Testis (tissue), 5 donors: ENCODE results near the gene LRRC19. TPM values are rescaled to one million over a fixed set of nuclear protein-coding genes. Genes with fewer than 3 reads are reported as not detected.

Experiments
- DNase-seq: peaks from one replicate; pipeline ENCODE4 v3.0.0-alpha.2; 2019
- H3K27ac ChIP-seq, 2 donors: fragments of 200-600 bp; sonication (generic); one replicate each; pipeline ENCODE4 v1.5.1; 2019
- H3K27me3 ChIP-seq: fragments of 200-600 bp; sonication (generic); one replicate; pipeline ENCODE4 v1.5.1; 2019
- H3K36me3 ChIP-seq: fragments of 200-600 bp; sonication (generic); one replicate; pipeline ENCODE4 v1.5.1; 2017; ENCODE audit warnings: low read depth; ENCODE audit errors: missing control alignments
- H3K4me1 ChIP-seq: fragments of 200-600 bp; sonication (generic); one replicate; pipeline ENCODE4 v1.5.1; 2019
- H3K4me3 ChIP-seq, 2 donors: fragments of 200-600 bp; sonication (generic); one replicate each; pipeline ENCODE4 v1.5.1; 2017 to 2019
- H3K9me3 ChIP-seq: fragments of 200-600 bp; sonication (generic); one replicate; pipeline ENCODE4 v1.5.1; 2017
- POLR2A ChIP-seq: fragments of 450-650 bp; IDR thresholded peaks from one replicate; pipeline ENCODE4 v1.6.1; 2017; ENCODE audit warnings: antibody characterized with exemption, mild to moderate bottlenecking, moderate library complexity
- WGBS, 2 donors: methylation state at CpG; one replicate each; pipeline ENCODE4 v1.1.5; 2018; 5-methylcytosine and 5-hydroxymethylcytosine counted together
- intact Hi-C: fragments of 100-400 bp; cut with DNase I; formaldehyde crosslinking; loops from one replicate; pipeline ENCODE4 v1.15.1; 2023; ENCODE audit warnings: low total_unique reads
- long read RNA-seq, 2 donors: transcript quantifications; one replicate each; lab custom pipeline, GENCODE V29; 2026
- polyA plus RNA-seq: library from polyadenylated mRNA; stranded (reverse); fragments of 350-450 nt; fragmentation: Illumina TruSeq; extraction: RNeasy Lipid Tissue Mini Kit (QIAGEN cat#74804); gene quantifications from one replicate; pipeline ENCODE4 v1.2.3, GENCODE V29; 2014; ENCODE audit warnings: low read depth, low replicate concordance; ENCODE audit not compliant: insufficient read depth
- total RNA-seq, 2 donors: library from RNA; depleted of rRNA; stranded (reverse); fragments of >200 nt; gene quantifications; one replicate each; pipeline ENCODE4 v1.2.3, GENCODE V29; 2016
- TF ChIP-seq, protein P1 (sequence below), 3 experiments: fragments of 450-650 bp in 2 of 3; fragments of 200-600 bp in 1 of 3; sonication (generic) in 1 of 3; IDR thresholded peaks; one replicate each; pipeline ENCODE4 v1.5.1; 2016 to 2019; ENCODE audit warnings: antibody characterized with exemption in 3 of 3, mild to moderate bottlenecking in 2 of 3, moderate library complexity in 1 of 3

The LRRC19 gene, protein sequence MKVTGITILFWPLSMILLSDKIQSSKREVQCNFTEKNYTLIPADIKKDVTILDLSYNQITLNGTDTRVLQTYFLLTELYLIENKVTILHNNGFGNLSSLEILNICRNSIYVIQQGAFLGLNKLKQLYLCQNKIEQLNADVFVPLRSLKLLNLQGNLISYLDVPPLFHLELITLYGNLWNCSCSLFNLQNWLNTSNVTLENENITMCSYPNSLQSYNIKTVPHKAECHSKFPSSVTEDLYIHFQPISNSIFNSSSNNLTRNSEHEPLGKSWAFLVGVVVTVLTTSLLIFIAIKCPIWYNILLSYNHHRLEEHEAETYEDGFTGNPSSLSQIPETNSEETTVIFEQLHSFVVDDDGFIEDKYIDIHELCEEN
- total RNA-seq (under 1 TPM in 1 of 2 donors, not detected in 1; 0.08 TPM), polyA plus RNA-seq (0.38 TPM)
- long read RNA-seq, donor 1: 0 reads
- long read RNA-seq, donor 2: 0 reads

DNA sequence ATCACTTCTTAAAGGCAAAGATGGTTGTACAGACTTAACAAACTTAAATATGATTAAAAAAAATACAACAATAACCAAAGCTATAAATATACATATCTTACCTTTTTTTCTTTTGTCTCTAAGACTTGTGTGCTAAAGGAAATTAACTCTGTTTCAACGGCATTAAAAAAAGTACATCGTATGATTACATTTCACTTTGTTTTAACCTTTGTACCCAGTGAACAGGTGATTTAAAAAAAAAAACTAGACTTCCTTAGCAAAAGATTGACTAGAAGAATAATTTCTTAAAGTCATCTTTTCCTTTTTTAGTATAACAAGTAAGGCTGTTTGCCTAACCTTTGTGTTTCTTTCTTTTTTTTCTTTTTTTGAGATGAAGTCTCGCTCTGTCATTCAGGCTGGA, at the start of gene LRRC19:
Gene LRRC19, minus strand, starts transcription at position 182 of the 400 bp plus-strand sequence. CDS start 5,978 bp downstream, outside the sequence.
- TF ChIP-seq, protein P1, sequence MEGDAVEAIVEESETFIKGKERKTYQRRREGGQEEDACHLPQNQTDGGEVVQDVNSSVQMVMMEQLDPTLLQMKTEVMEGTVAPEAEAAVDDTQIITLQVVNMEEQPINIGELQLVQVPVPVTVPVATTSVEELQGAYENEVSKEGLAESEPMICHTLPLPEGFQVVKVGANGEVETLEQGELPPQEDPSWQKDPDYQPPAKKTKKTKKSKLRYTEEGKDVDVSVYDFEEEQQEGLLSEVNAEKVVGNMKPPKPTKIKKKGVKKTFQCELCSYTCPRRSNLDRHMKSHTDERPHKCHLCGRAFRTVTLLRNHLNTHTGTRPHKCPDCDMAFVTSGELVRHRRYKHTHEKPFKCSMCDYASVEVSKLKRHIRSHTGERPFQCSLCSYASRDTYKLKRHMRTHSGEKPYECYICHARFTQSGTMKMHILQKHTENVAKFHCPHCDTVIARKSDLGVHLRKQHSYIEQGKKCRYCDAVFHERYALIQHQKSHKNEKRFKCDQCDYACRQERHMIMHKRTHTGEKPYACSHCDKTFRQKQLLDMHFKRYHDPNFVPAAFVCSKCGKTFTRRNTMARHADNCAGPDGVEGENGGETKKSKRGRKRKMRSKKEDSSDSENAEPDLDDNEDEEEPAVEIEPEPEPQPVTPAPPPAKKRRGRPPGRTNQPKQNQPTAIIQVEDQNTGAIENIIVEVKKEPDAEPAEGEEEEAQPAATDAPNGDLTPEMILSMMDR (IDR thresholded peaks at IDR 0.05): no peak
- no peak for TF ChIP-seq POLR2A
- Histone ChIP-seq H3K9me3 (no peaks in the 10 kb centered on the region), H3K4me1 (no peaks in the 10 kb centered on the region), H3K36me3 (no peaks in the 10 kb centered on the region), H3K4me3 (no peak within 1 kb of the TSS), H3K27me3 (no peaks in the 10 kb centered on the region), H3K27ac (no peak within 1 kb of the TSS)
- intact Hi-C loops: no loop called here
- 89 to 96% methylated on average over 3 of the region's 3 CpGs for WGBS, 2 donors
- no peak for DNase-seq

DNA sequence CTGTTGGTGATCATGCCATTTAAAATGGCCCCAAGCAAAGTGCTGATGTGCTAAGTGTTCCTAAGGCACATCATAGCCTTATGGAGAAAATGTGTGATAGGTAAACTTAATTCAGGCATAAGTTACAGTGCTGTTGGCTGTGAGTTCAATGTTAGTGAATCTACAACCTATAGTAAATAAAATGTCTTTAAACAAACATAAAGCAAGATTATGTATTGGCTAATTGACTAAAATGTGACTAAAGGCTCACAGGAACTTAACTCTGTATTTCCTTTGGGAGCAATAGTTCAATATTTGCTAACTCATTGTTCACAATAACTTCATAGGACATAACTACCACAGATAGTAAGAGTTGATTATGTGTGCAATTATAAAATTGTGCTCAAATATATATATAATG, 49.4 kb upstream of the LRRC19 start:
- Histone ChIP-seq H3K4me3 (no peak overlapping the region), H3K36me3 (no peaks in the 10 kb centered on the region), H3K27ac (no peak overlapping the region), H3K4me1 (no peaks in the 10 kb centered on the region), H3K9me3 (no peaks in the 10 kb centered on the region), H3K27me3 (no peaks in the 10 kb centered on the region)
- DNase-seq: no peak
- TF ChIP-seq POLR2A: no peak
- TF ChIP-seq, protein P1 (IDR thresholded peaks at IDR 0.05): no peak
- intact Hi-C loops: no loop called here

DNA sequence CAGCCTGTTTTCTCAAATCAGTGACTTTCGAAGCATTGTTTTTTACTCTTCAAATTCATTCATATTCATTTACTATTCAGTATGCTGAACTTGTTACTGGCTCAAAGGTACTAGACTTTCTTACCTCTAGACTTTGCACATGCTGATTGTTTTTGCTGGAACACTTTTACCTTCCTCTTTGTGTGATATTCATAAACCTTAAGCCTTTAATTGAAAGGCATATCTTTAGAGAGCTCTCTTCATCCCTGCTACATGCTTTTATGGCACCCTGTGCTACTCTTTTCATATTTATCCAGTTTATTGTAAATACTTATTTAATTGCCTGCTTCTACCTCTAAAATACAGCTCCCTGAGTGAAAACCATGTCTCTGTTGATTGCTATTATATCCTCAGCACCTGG, 48.7 kb upstream of the LRRC19 start:
- DNase-seq: no peak
- H3K36me3 ChIP-seq: no peaks in the 10 kb centered on the region
- H3K27ac ChIP-seq: no peak overlapping the region
- no peaks in the 10 kb centered on the region for H3K27me3 ChIP-seq
- 88 to 91% methylated on average over 1 of the region's 1 CpG for WGBS, 2 donors
- no peaks in the 10 kb centered on the region for H3K4me1 ChIP-seq
- intact Hi-C loops: no loop called here
- H3K4me3 ChIP-seq: no peak overlapping the region
- no peak for TF ChIP-seq POLR2A
- TF ChIP-seq, protein P1 (IDR thresholded peaks at IDR 0.05): no peak
- no peaks in the 10 kb centered on the region for H3K9me3 ChIP-seq

DNA sequence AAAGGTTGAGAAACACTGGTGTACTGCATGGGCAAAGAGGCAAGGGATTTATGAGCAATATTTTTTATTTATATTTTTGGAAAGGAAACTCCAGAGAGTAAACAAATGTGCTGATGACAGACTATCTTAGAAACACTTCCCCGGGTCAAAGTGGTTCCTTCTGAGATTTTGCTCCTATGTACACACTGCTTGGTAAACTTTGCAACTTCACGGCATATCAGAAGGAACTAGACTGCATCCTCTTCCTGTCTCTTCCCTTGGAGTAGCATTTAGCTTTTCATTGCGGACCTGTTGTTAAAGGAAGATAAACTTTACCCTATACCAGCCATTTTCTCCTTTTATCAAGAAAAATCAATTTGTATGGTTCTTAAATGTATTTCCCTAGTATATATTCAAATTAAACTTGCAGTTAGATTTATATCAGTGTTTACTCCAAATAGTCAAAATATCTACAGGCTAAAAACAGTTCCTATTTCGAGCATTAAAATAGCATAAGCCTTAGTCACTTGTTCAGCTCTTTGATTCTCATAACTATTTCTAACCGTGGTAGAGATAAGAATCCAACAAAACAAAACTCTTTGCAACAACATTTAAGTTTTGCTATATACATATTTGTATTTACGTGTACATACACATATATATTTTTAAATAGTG, 48.0 kb upstream of the LRRC19 start:
- intact Hi-C loops: no loop called here
- Histone ChIP-seq H3K27me3 (no peaks in the 10 kb centered on the region), H3K4me3 (no peak overlapping the region), H3K36me3 (no peaks in the 10 kb centered on the region), H3K9me3 (no peaks in the 10 kb centered on the region), H3K27ac (no peak overlapping the region), H3K4me1 (no peaks in the 10 kb centered on the region)
- TF ChIP-seq POLR2A: no peak
- TF ChIP-seq, protein P1 (IDR thresholded peaks at IDR 0.05): no peak
- 45 to 48% methylated on average over 6 of the region's 6 CpGs for WGBS, 2 donors
- no peak for DNase-seq
